WI38 (cell line): Measurements from ENCODE around the gene CENPX.
A peak's percentile ranks its signal among the peaks of the same experiment; 100 is the strongest.

Experiments
- H3K4me3 ChIP-seq: 2 replicates; pipeline ENCODE4 v1.5.1; 2011; ENCODE audit warnings: low read depth, mild to moderate bottlenecking, control low read depth, low read length
- CTCF ChIP-seq: IDR thresholded peaks from 2 replicates; pipeline ENCODE4 v1.5.1; 2012; ENCODE audit warnings: low read depth, mild to moderate bottlenecking, control low read depth, low read length

CENPX gene

GRCh38 chr17:82020572-82021106, 2.0 kb downstream of the CENPX start:
- H3K4me3 ChIP-seq: no peak overlapping the region

GRCh38 chr17:82019690-82020571, 2.7 kb downstream of the CENPX start:
- TF ChIP-seq CTCF: peak; percentile 74
- no peak overlapping the region for H3K4me3 ChIP-seq

More at GRCh38 chr17:82020572-82021106, 2.0 kb downstream of the CENPX start:
- TF ChIP-seq CTCF: no peak

- TF ChIP-seq CTCF: no peak
- no peak overlapping the region for H3K4me3 ChIP-seq
These were observed 3.5 kb downstream of the CENPX start for GRCh38 chr17:82018989-82019689.

- no peak for TF ChIP-seq CTCF
- H3K4me3 ChIP-seq: no peak overlapping the region
These were observed 4.3 kb downstream of the CENPX start for GRCh38 chr17:82018152-82018988.

- H3K4me3 ChIP-seq: no peak overlapping the region
- TF ChIP-seq CTCF: no peak
These were observed 5.0 kb downstream of the CENPX start for GRCh38 chr17:82017612-82018151.

GRCh38 chr17:82016875-82017459, 5.7 kb downstream of the CENPX start:
- TF ChIP-seq CTCF: no peak
- no peak overlapping the region for H3K4me3 ChIP-seq
